Activated CD8-positive, alpha-beta T cell treated with anti-CD3 and anti-CD28 coated beads, Interleukin-2, amount 10 ng/mL, durations not matched to agents 7 days and 5 days (primary cell): ENCODE results near the gene C3orf85. TPM values are rescaled to one million over a fixed set of nuclear protein-coding genes. Genes with fewer than 3 reads are reported as not detected.

Experiments used
- ATAC-seq: fragments of 150-1000 bp; cut with Tn5 transposase; one replicate; pipeline ENCODE4 v1.10.0; 2021; ENCODE audit warnings: moderate library complexity
- CTCF ChIA-PET: fragments of 350-600 bp; sonication (Branson Sonifier 250); formaldehyde crosslinking; loops from one replicate; lab custom pipeline; 2021; ENCODE audit warnings: antibody characterized with exemption; lab: Charles Lee
- POLR2A ChIA-PET: fragments of 350-600 bp; sonication (Branson Sonifier 250); formaldehyde crosslinking; loops from one replicate; lab custom pipeline; 2021; ENCODE audit warnings: antibody characterized with exemption; lab: Charles Lee
- DNase-seq: peaks from one replicate; pipeline ENCODE4 v3.0.0-alpha.2; 2020
- H3K27ac Mint-ChIP-seq: one replicate; pipeline ENCODE4 v1.8.0; 2021; ENCODE audit warnings: mild to moderate bottlenecking, mixed read lengths
- H3K27me3 Mint-ChIP-seq: one replicate; pipeline ENCODE4 v1.8.0; 2021; ENCODE audit warnings: low read depth, mixed read lengths
- H3K36me3 Mint-ChIP-seq: one replicate; pipeline ENCODE4 v1.8.0; 2021; ENCODE audit warnings: low read depth, mixed read lengths
- H3K4me1 Mint-ChIP-seq: one replicate; pipeline ENCODE4 v1.8.0; 2021; ENCODE audit warnings: low read depth, mixed read lengths
- H3K4me3 Mint-ChIP-seq: one replicate; pipeline ENCODE4 v1.8.0; 2021; ENCODE audit warnings: mild to moderate bottlenecking, mixed read lengths
- H3K9me3 Mint-ChIP-seq: one replicate; pipeline ENCODE4 v1.8.0; 2022; ENCODE audit warnings: mixed read lengths; ENCODE audit not compliant: insufficient read depth
- total RNA-seq, 2 experiments: library from RNA; stranded (reverse); gene quantifications; one replicate each; pipeline ENCODE4 v1.2.3, GENCODE V29; 2021

C3orf85 gene
- total RNA-seq, 2 experiments from 2014 or later = not detected

GRCh38 chr3:109155828-109156227 is 19.3 kb downstream of the C3orf85 start:
- no peaks in the 10 kb centered on the region for H3K27me3 Mint-ChIP-seq
- ATAC-seq = no peak
- no peaks in the 10 kb centered on the region for H3K36me3 Mint-ChIP-seq
- no peak overlapping the region for H3K27ac Mint-ChIP-seq
- no peak for DNase-seq
- ChIA-PET CTCF (no interaction called here), POLR2A (no interaction called here)
- H3K4me1 Mint-ChIP-seq = no peaks in the 10 kb centered on the region
- no peak overlapping the region for H3K4me3 Mint-ChIP-seq
- H3K9me3 Mint-ChIP-seq = no peaks in the 10 kb centered on the region

GRCh38 chr3:109161487-109162123 is 25.1 kb downstream of the C3orf85 start:
- no peaks in the 10 kb centered on the region for H3K36me3 Mint-ChIP-seq
- no peaks in the 10 kb centered on the region for H3K27me3 Mint-ChIP-seq
- CTCF ChIA-PET = no interaction called here
- no peak for DNase-seq
- no peak overlapping the region for H3K4me3 Mint-ChIP-seq
- H3K4me1 Mint-ChIP-seq = no peaks in the 10 kb centered on the region
- H3K9me3 Mint-ChIP-seq = no peaks in the 10 kb centered on the region
- POLR2A ChIA-PET = no interaction called here
- no peak overlapping the region for H3K27ac Mint-ChIP-seq
- no peak for ATAC-seq

- no peaks in the 10 kb centered on the region for H3K9me3 Mint-ChIP-seq
- POLR2A ChIA-PET = no interaction called here
Measured at GRCh38 chr3:109165905-109166304, 29.4 kb downstream of the C3orf85 start.

GRCh38 chr3:109171479-109171878 is 35.0 kb downstream of the C3orf85 start:
- POLR2A ChIA-PET = no interaction called here
- CTCF ChIA-PET = no interaction called here
- H3K27ac Mint-ChIP-seq = no peak overlapping the region
- H3K36me3 Mint-ChIP-seq = no peaks in the 10 kb centered on the region
- H3K9me3 Mint-ChIP-seq = no peaks in the 10 kb centered on the region
- no peaks in the 10 kb centered on the region for H3K4me1 Mint-ChIP-seq
- DNase-seq (no peak), ATAC-seq (no peak)
- H3K27me3 Mint-ChIP-seq = no peaks in the 10 kb centered on the region
- H3K4me3 Mint-ChIP-seq = no peak overlapping the region

More at GRCh38 chr3:109165905-109166304, 29.4 kb downstream of the C3orf85 start:
- H3K4me1 Mint-ChIP-seq = no peaks in the 10 kb centered on the region
- no peak overlapping the region for H3K27ac Mint-ChIP-seq
- no peak overlapping the region for H3K4me3 Mint-ChIP-seq
- CTCF ChIA-PET = no interaction called here
- ATAC-seq = no peak
- H3K36me3 Mint-ChIP-seq = no peaks in the 10 kb centered on the region
- DNase-seq = no peak
- H3K27me3 Mint-ChIP-seq = no peaks in the 10 kb centered on the region

- ATAC-seq (no peak), DNase-seq (no peak)
- Mint-ChIP-seq H3K4me3 (no peak overlapping the region), H3K4me1 (no peaks in the 10 kb centered on the region), H3K36me3 (no peaks in the 10 kb centered on the region), H3K9me3 (no peaks in the 10 kb centered on the region), H3K27me3 (no peaks in the 10 kb centered on the region), H3K27ac (no peak overlapping the region)
- POLR2A ChIA-PET = no interaction called here
- CTCF ChIA-PET = no interaction called here
Measured at GRCh38 chr3:109175411-109175810, 38.9 kb downstream of the C3orf85 start.

GRCh38 chr3:109176726-109177125 is 40.2 kb downstream of the C3orf85 start:
- no peaks in the 10 kb centered on the region for H3K36me3 Mint-ChIP-seq
- H3K27ac Mint-ChIP-seq = no peak overlapping the region
- no peaks in the 10 kb centered on the region for H3K9me3 Mint-ChIP-seq
- CTCF ChIA-PET = no interaction called here
- DNase-seq = no peak
- H3K27me3 Mint-ChIP-seq = no peaks in the 10 kb centered on the region
- POLR2A ChIA-PET = no interaction called here
- no peaks in the 10 kb centered on the region for H3K4me1 Mint-ChIP-seq
- ATAC-seq = no peak
- H3K4me3 Mint-ChIP-seq = no peak overlapping the region

- Mint-ChIP-seq H3K4me1 (no peaks in the 10 kb centered on the region), H3K36me3 (no peaks in the 10 kb centered on the region), H3K27ac (no peak overlapping the region), H3K9me3 (no peaks in the 10 kb centered on the region), H3K27me3 (no peaks in the 10 kb centered on the region), H3K4me3 (no peak overlapping the region)
- CTCF ChIA-PET = no interaction called here
- POLR2A ChIA-PET = no interaction called here
- DNase-seq (no peak), ATAC-seq (no peak)
Measured at GRCh38 chr3:109177908-109178307, 41.4 kb downstream of the C3orf85 start.

GRCh38 chr3:109178708-109179107 is 42.2 kb downstream of the C3orf85 start:
- no peaks in the 10 kb centered on the region for H3K36me3 Mint-ChIP-seq
- ChIA-PET CTCF (no interaction called here), POLR2A (no interaction called here)
- H3K4me1 Mint-ChIP-seq = no peaks in the 10 kb centered on the region
- ATAC-seq (no peak), DNase-seq (no peak)
- no peaks in the 10 kb centered on the region for H3K27me3 Mint-ChIP-seq
- no peak overlapping the region for H3K27ac Mint-ChIP-seq
- no peaks in the 10 kb centered on the region for H3K9me3 Mint-ChIP-seq
- H3K4me3 Mint-ChIP-seq = no peak overlapping the region

- ChIA-PET POLR2A (no interaction called here), CTCF (no interaction called here)
- Mint-ChIP-seq H3K4me1 (no peaks in the 10 kb centered on the region), H3K27me3 (peaks cover 2% of the 10 kb centered on the region), H3K9me3 (no peaks in the 10 kb centered on the region), H3K4me3 (no peak overlapping the region), H3K36me3 (no peaks in the 10 kb centered on the region), H3K27ac (no peak overlapping the region)
- no peak for ATAC-seq
- no peak for DNase-seq
Measured at GRCh38 chr3:109184726-109185125, 48.2 kb downstream of the C3orf85 start.

GRCh38 chr3:109187390-109187789 is 50.9 kb downstream of the C3orf85 start:
- H3K4me1 Mint-ChIP-seq = no peaks in the 10 kb centered on the region
- no peak overlapping the region for H3K4me3 Mint-ChIP-seq
- POLR2A ChIA-PET = no interaction called here
- no peak overlapping the region for H3K27ac Mint-ChIP-seq
- H3K9me3 Mint-ChIP-seq = no peaks in the 10 kb centered on the region
- CTCF ChIA-PET = no interaction called here
- DNase-seq = no peak
- peaks cover 2% of the 10 kb centered on the region for H3K27me3 Mint-ChIP-seq
- ATAC-seq = no peak
- no peaks in the 10 kb centered on the region for H3K36me3 Mint-ChIP-seq

- ATAC-seq (no peak), DNase-seq (no peak)
- H3K27me3 Mint-ChIP-seq = peaks cover 2% of the 10 kb centered on the region
- no peaks in the 10 kb centered on the region for H3K36me3 Mint-ChIP-seq
- H3K4me1 Mint-ChIP-seq = no peaks in the 10 kb centered on the region
- ChIA-PET POLR2A (no interaction called here), CTCF (no interaction called here)
- no peak overlapping the region for H3K4me3 Mint-ChIP-seq
- H3K27ac Mint-ChIP-seq = no peak overlapping the region
- H3K9me3 Mint-ChIP-seq = no peaks in the 10 kb centered on the region
Measured at GRCh38 chr3:109188741-109189140, 52.2 kb downstream of the C3orf85 start.

GRCh38 chr3:109191421-109191820 is 54.9 kb downstream of the C3orf85 start:
- Mint-ChIP-seq H3K27ac (no peak overlapping the region), H3K27me3 (peaks cover 2% of the 10 kb centered on the region), H3K4me3 (no peak overlapping the region), H3K4me1 (no peaks in the 10 kb centered on the region), H3K36me3 (no peaks in the 10 kb centered on the region), H3K9me3 (no peaks in the 10 kb centered on the region)
- DNase-seq = no peak
- ATAC-seq = no peak
- POLR2A ChIA-PET = no interaction called here
- CTCF ChIA-PET = no interaction called here

GRCh38 chr3:109195815-109196214 is 59.3 kb downstream of the C3orf85 start:
- no peaks in the 10 kb centered on the region for H3K36me3 Mint-ChIP-seq

More at GRCh38 chr3:109195815-109196214, 59.3 kb downstream of the C3orf85 start:
- H3K27me3 Mint-ChIP-seq = no peaks in the 10 kb centered on the region
- no peaks in the 10 kb centered on the region for H3K4me1 Mint-ChIP-seq
- CTCF ChIA-PET = no interaction called here
- DNase-seq (no peak), ATAC-seq (no peak)
- no peak overlapping the region for H3K27ac Mint-ChIP-seq
- H3K9me3 Mint-ChIP-seq = peaks cover 3% of the 10 kb centered on the region
- POLR2A ChIA-PET = no interaction called here
- no peak overlapping the region for H3K4me3 Mint-ChIP-seq
